Tibial nerve (tissue), 4 donors: ENCODE results near the gene ARL14EPL.

Source experiments
- CTCF ChIP-seq, 5 experiments: fragments of 200-600 bp in 3 of 5; fragments of 450-650 bp in 2 of 5; sonication (generic) in 3 of 5; IDR thresholded peaks; one replicate each; pipeline ENCODE4 v1.5.1; 2016 to 2019; ENCODE audit warnings: antibody characterized with exemption in 5 of 5, mild to moderate bottlenecking in 3 of 5, moderate library complexity in 2 of 5
- EP300 ChIP-seq, 2 donors: sonication (generic); formaldehyde crosslinking; IDR thresholded peaks; one replicate each; pipeline ENCODE4 v1.6.1; 2017; ENCODE audit warnings: antibody characterized with exemption in 2 of 2, mild to moderate bottlenecking in 1 of 2
- POLR2A ChIP-seq, 2 donors: fragments of 450-650 bp; IDR thresholded peaks; one replicate each; pipeline ENCODE4 v1.6.1; 2017; ENCODE audit warnings: antibody characterized with exemption in 2 of 2, mild to moderate bottlenecking in 2 of 2, moderate library complexity in 2 of 2

- TF ChIP-seq CTCF (IDR thresholded peaks at IDR 0.05), result no peak
- no peak for TF ChIP-seq POLR2A (IDR thresholded peaks at IDR 0.05)
- peak in 1 of 2 donors; percentile 26 for TF ChIP-seq EP300 (IDR thresholded peaks at IDR 0.05)
Observed at GRCh38 chr5:116032094-116032517, at the start of gene ARL14EPL.
